ENCODE measurements around the gene USP31. TPM values are rescaled to one million over a fixed set of nuclear protein-coding genes. Genes with fewer than 3 reads are reported as not detected.

Gene USP31
- total RNA-seq, 1 donor from 2014 or later: 13.4 TPM

GRCh38 chr16:23121024-23121423 is 28.2 kb downstream of the USP31 start:
- DNase-seq (ENCODE audit: low read depth) (no peak), FAIRE-seq (no peak)
- Histone ChIP-seq H3K4me3 (ENCODE audit: low read depth, low read length) (no peak overlapping the region), H3K27me3 (ENCODE audit: control insufficient read depth, insufficient read depth, low read length) (no peaks in the 10 kb centered on the region), H3K36me3 (ENCODE audit: control insufficient read depth, insufficient read depth, low read length) (peaks cover 1% of the 10 kb centered on the region)
- TF ChIP-seq, protein P1, sequence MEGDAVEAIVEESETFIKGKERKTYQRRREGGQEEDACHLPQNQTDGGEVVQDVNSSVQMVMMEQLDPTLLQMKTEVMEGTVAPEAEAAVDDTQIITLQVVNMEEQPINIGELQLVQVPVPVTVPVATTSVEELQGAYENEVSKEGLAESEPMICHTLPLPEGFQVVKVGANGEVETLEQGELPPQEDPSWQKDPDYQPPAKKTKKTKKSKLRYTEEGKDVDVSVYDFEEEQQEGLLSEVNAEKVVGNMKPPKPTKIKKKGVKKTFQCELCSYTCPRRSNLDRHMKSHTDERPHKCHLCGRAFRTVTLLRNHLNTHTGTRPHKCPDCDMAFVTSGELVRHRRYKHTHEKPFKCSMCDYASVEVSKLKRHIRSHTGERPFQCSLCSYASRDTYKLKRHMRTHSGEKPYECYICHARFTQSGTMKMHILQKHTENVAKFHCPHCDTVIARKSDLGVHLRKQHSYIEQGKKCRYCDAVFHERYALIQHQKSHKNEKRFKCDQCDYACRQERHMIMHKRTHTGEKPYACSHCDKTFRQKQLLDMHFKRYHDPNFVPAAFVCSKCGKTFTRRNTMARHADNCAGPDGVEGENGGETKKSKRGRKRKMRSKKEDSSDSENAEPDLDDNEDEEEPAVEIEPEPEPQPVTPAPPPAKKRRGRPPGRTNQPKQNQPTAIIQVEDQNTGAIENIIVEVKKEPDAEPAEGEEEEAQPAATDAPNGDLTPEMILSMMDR (IDR thresholded peaks at IDR 0.05; ENCODE audit: insufficient read depth, low read length, severe bottlenecking): no peak

DNA sequence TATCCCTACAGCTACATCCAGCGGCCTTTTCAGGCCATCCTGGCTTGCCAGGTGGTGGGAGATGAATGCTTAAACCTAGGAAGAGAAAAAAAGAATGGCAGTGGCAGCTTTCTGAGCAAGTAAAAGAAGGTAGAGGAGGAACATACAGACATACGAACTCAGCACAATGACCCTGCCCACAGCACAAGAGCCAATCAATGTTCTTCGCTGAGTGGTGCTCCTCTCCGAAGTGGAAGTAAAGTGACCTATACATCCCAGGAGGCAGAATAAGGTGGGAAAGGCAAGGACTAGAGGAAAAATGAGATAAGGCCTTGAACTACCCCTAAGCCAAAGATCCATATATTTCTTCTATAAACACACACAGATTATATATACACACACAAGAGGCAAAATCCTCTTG is 28.7 kb downstream of the USP31 start:
- Histone ChIP-seq H3K27me3 (ENCODE audit: control insufficient read depth, insufficient read depth, low read length) (no peaks in the 10 kb centered on the region), H3K4me3 (ENCODE audit: low read depth, low read length) (no peak overlapping the region), H3K36me3 (ENCODE audit: control insufficient read depth, insufficient read depth, low read length) (peaks cover 1% of the 10 kb centered on the region)
- FAIRE-seq (no peak), DNase-seq (ENCODE audit: low read depth) (no peak)
- TF ChIP-seq, protein P1 (IDR thresholded peaks at IDR 0.05; ENCODE audit: insufficient read depth, low read length, severe bottlenecking): no peak

DNA sequence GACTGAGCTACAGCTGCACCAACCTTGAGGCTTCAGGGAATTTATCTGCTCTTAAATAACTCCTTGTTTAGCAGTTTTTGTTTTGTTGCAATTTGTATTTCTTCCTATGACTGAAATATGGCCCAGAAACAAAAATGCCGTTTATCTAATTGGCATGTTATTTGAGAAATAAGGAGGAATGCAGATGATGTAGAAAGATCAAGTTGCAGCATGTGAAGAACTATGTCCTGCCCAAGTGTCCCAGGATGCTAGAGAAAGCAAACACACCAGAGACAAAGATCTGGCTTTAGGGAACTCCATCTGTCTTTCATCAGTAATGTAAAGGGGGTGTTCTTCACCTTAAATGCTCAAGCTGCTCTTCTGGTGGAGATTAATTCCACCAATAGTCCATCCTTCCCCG is 29.7 kb downstream of the USP31 start:
- Histone ChIP-seq H3K36me3 (ENCODE audit: control insufficient read depth, insufficient read depth, low read length) (peaks cover 1% of the 10 kb centered on the region), H3K27me3 (ENCODE audit: control insufficient read depth, insufficient read depth, low read length) (no peaks in the 10 kb centered on the region), H3K4me3 (ENCODE audit: low read depth, low read length) (no peak overlapping the region)
- TF ChIP-seq, protein P1 (IDR thresholded peaks at IDR 0.05; ENCODE audit: insufficient read depth, low read length, severe bottlenecking): no peak
- FAIRE-seq (peak; percentile 62), DNase-seq (ENCODE audit: low read depth) (peak; percentile 81)

GRCh38 chr16:23114131-23114904 is 34.9 kb downstream of the USP31 start:
- H3K27me3 ChIP-seq (ENCODE audit: control insufficient read depth, insufficient read depth, low read length): no peaks in the 10 kb centered on the region
- peak; percentile 66 for DNase-seq (ENCODE audit: low read depth)
- no peak overlapping the region for H3K4me3 ChIP-seq (ENCODE audit: low read depth, low read length)
- H3K36me3 ChIP-seq (ENCODE audit: control insufficient read depth, insufficient read depth, low read length): peaks cover 1% of the 10 kb centered on the region
- TF ChIP-seq, protein P1 (IDR thresholded peaks at IDR 0.05; ENCODE audit: insufficient read depth, low read length, severe bottlenecking): no peak
- peak; percentile 7 for FAIRE-seq

DNA sequence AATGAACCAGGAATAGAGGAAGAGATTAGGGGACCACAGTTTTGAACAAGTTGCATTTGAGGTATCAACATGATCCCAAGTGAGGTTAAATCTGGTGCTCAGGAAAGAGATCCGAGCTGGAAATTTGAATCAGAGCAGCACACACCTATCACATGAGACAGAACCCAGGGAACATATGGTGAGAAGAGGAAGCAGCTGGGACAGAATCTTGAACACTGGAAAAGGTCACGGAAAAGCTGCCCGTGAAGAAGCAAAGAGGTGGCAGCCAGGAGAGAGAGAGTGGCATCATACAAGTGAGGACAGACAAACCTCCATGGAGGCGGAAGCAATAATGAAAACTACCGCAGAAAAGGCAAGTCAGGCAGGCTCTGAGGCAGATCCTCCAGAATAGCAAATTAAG is 36.1 kb downstream of the USP31 start:
- FAIRE-seq: no peak
- peaks cover 1% of the 10 kb centered on the region for H3K36me3 ChIP-seq (ENCODE audit: control insufficient read depth, insufficient read depth, low read length)
- TF ChIP-seq, protein P1 (IDR thresholded peaks at IDR 0.05; ENCODE audit: insufficient read depth, low read length, severe bottlenecking): no peak
- no peak for DNase-seq (ENCODE audit: low read depth)
- H3K4me3 ChIP-seq (ENCODE audit: low read depth, low read length): no peak overlapping the region
- H3K27me3 ChIP-seq (ENCODE audit: control insufficient read depth, insufficient read depth, low read length): no peaks in the 10 kb centered on the region
